ENCODE data around the gene PNKP.

GRCh38 chr19:49890349-49891311, 23.3 kb upstream of the PNKP start:
- TF ChIP-seq, protein P1, sequence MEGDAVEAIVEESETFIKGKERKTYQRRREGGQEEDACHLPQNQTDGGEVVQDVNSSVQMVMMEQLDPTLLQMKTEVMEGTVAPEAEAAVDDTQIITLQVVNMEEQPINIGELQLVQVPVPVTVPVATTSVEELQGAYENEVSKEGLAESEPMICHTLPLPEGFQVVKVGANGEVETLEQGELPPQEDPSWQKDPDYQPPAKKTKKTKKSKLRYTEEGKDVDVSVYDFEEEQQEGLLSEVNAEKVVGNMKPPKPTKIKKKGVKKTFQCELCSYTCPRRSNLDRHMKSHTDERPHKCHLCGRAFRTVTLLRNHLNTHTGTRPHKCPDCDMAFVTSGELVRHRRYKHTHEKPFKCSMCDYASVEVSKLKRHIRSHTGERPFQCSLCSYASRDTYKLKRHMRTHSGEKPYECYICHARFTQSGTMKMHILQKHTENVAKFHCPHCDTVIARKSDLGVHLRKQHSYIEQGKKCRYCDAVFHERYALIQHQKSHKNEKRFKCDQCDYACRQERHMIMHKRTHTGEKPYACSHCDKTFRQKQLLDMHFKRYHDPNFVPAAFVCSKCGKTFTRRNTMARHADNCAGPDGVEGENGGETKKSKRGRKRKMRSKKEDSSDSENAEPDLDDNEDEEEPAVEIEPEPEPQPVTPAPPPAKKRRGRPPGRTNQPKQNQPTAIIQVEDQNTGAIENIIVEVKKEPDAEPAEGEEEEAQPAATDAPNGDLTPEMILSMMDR (conservative IDR thresholded peaks at IDR 0.05; ENCODE audit: low read depth, low read length): no peak
- no peak for TF ChIP-seq EZH2phosphoT487 (IDR thresholded peaks at IDR 0.05; ENCODE audit: borderline replicate concordance, low read length)

All from PC-3 (cell line).